ENCODE measurements around the gene PLBD2. TPM values are rescaled to one million over a fixed set of nuclear protein-coding genes. Genes with fewer than 3 reads are reported as not detected.

The PLBD2 gene
- total and polyA plus RNA-seq, 10 of the 15 experiments (the other 5 are each of a cell fraction or from before 2014, with no cell fraction given), result 1.4 to 16.6 (median 5.9) TPM

DNA sequence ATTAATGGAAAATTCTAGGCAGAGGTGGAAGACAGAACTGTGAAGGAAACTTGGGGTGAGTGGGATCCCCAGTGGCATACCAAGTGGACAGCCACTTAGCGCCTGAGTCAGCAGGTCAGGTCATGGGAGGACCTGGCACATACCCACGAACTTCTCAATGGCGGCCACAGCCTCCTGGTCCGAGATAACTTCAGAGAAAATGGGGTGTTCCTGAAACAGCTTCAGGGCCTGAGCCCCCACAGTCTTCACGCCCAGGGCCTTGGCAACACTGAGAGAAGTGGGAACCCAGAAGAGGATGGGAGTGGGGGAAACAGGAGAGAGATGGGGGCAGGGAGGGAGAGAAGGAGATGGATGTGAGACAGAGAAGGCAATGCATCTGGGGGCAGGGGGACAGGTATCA is 35.4 kb downstream of the PLBD2 start (continued):
- TF ChIP-seq, protein P1, sequence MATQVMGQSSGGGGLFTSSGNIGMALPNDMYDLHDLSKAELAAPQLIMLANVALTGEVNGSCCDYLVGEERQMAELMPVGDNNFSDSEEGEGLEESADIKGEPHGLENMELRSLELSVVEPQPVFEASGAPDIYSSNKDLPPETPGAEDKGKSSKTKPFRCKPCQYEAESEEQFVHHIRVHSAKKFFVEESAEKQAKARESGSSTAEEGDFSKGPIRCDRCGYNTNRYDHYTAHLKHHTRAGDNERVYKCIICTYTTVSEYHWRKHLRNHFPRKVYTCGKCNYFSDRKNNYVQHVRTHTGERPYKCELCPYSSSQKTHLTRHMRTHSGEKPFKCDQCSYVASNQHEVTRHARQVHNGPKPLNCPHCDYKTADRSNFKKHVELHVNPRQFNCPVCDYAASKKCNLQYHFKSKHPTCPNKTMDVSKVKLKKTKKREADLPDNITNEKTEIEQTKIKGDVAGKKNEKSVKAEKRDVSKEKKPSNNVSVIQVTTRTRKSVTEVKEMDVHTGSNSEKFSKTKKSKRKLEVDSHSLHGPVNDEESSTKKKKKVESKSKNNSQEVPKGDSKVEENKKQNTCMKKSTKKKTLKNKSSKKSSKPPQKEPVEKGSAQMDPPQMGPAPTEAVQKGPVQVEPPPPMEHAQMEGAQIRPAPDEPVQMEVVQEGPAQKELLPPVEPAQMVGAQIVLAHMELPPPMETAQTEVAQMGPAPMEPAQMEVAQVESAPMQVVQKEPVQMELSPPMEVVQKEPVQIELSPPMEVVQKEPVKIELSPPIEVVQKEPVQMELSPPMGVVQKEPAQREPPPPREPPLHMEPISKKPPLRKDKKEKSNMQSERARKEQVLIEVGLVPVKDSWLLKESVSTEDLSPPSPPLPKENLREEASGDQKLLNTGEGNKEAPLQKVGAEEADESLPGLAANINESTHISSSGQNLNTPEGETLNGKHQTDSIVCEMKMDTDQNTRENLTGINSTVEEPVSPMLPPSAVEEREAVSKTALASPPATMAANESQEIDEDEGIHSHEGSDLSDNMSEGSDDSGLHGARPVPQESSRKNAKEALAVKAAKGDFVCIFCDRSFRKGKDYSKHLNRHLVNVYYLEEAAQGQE (IDR thresholded peaks at IDR 0.05; ENCODE audit: low read depth, low read length), result no peak
- TF ChIP-seq, protein P2, sequence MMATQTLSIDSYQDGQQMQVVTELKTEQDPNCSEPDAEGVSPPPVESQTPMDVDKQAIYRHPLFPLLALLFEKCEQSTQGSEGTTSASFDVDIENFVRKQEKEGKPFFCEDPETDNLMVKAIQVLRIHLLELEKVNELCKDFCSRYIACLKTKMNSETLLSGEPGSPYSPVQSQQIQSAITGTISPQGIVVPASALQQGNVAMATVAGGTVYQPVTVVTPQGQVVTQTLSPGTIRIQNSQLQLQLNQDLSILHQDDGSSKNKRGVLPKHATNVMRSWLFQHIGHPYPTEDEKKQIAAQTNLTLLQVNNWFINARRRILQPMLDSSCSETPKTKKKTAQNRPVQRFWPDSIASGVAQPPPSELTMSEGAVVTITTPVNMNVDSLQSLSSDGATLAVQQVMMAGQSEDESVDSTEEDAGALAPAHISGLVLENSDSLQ (IDR thresholded peaks at IDR 0.05), result no peak
- TF ChIP-seq SP1 (IDR thresholded peaks at IDR 0.05; ENCODE audit: low read depth, low read length) (no peak), HDAC6 (IDR thresholded peaks at IDR 0.05; ENCODE audit: unreplicated experiment) (no peak), NRF1 (conservative IDR thresholded peaks at IDR 0.05; ENCODE audit: low read depth, low read length) (no peak), SRF (IDR thresholded peaks at IDR 0.05; ENCODE audit: low read depth in 2 of 2, low read length in 2 of 2) (no peak)
- TF ChIP-seq, protein P3, sequence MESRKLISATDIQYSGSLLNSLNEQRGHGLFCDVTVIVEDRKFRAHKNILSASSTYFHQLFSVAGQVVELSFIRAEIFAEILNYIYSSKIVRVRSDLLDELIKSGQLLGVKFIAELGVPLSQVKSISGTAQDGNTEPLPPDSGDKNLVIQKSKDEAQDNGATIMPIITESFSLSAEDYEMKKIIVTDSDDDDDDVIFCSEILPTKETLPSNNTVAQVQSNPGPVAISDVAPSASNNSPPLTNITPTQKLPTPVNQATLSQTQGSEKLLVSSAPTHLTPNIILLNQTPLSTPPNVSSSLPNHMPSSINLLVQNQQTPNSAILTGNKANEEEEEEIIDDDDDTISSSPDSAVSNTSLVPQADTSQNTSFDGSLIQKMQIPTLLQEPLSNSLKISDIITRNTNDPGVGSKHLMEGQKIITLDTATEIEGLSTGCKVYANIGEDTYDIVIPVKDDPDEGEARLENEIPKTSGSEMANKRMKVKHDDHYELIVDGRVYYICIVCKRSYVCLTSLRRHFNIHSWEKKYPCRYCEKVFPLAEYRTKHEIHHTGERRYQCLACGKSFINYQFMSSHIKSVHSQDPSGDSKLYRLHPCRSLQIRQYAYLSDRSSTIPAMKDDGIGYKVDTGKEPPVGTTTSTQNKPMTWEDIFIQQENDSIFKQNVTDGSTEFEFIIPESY (IDR thresholded peaks at IDR 0.05), result no peak

Data from GM12878 (cell line).